ENCODE data around the gene RPUSD2. TPM values are rescaled to one million over a fixed set of nuclear protein-coding genes. Genes with fewer than 3 reads are reported as not detected.

The RPUSD2 gene
- total RNA-seq, 1 donor from 2014 or later: 10.9 TPM

DNA sequence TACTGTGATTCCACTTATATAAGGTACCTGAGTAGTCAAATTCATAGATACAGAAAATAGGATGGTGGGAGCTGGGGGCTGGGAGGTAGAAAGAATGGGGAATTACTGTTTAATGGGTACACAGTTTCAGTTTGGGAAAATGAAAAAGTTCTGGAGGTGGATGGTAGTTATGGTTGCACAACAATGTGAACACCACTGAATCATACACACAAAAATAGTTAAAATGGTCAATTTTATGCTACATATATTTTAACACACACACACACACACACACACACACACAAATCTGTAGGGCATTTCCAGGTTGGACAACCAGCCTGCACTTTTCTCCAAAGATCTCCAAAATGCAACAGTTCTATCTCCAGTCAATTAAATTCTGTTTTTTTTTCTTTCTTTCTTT lies 5.7 kb upstream of the RPUSD2 start:
- Histone ChIP-seq H2AFZ (ENCODE audit: low read depth, low read length) (no peak overlapping the region), H3K27ac (ENCODE audit: low read depth, low read length) (no peak overlapping the region), H3K27me3 (ENCODE audit: insufficient read depth, low read length) (peaks cover 3% of the 10 kb centered on the region), H3K9ac (ENCODE audit: low read length) (no peak overlapping the region), H4K20me1 (ENCODE audit: insufficient read depth, low read length) (peaks cover 6% of the 10 kb centered on the region), H3K36me3 (ENCODE audit: insufficient read depth, low read length) (no peaks in the 10 kb centered on the region), H3K9me3 (ENCODE audit: insufficient read depth, low read depth, low read length) (no peaks in the 10 kb centered on the region), H3K4me1 (ENCODE audit: insufficient read depth, low read length) (peaks cover 6% of the 10 kb centered on the region), H3K79me2 (ENCODE audit: insufficient read depth, low read length) (peaks cover 19% of the 10 kb centered on the region), H3K4me2 (ENCODE audit: low read length) (peak overlapping the region; percentile 89), H3K4me3 (ENCODE audit: insufficient read depth, low read depth, low read length) (no peak overlapping the region)
- FAIRE-seq (no peak), DNase-seq (ENCODE audit: low read depth) (no peak)
- Mint-ChIP-seq H3K36me3 (ENCODE audit: low read depth, unreplicated experiment) (peaks cover 9% of the 10 kb centered on the region), H3K9me3 (ENCODE audit: unreplicated experiment) (peaks cover 3% of the 10 kb centered on the region), H3K4me3 (ENCODE audit: unreplicated experiment) (peak overlapping the region; percentile 98), H3K27me3 (ENCODE audit: low read depth, unreplicated experiment) (no peaks in the 10 kb centered on the region), H3K4me1 (ENCODE audit: low read depth, unreplicated experiment) (peaks cover 6% of the 10 kb centered on the region), H3K27ac (ENCODE audit: unreplicated experiment) (no peak overlapping the region)
- TF ChIP-seq, protein P1, sequence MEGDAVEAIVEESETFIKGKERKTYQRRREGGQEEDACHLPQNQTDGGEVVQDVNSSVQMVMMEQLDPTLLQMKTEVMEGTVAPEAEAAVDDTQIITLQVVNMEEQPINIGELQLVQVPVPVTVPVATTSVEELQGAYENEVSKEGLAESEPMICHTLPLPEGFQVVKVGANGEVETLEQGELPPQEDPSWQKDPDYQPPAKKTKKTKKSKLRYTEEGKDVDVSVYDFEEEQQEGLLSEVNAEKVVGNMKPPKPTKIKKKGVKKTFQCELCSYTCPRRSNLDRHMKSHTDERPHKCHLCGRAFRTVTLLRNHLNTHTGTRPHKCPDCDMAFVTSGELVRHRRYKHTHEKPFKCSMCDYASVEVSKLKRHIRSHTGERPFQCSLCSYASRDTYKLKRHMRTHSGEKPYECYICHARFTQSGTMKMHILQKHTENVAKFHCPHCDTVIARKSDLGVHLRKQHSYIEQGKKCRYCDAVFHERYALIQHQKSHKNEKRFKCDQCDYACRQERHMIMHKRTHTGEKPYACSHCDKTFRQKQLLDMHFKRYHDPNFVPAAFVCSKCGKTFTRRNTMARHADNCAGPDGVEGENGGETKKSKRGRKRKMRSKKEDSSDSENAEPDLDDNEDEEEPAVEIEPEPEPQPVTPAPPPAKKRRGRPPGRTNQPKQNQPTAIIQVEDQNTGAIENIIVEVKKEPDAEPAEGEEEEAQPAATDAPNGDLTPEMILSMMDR (IDR thresholded peaks at IDR 0.05; ENCODE audit: insufficient read depth, low read depth, low read length): no peak
- TF ChIP-seq EZH2 (IDR thresholded peaks at IDR 0.05; ENCODE audit: insufficient read depth, low read length): no peak

DNA sequence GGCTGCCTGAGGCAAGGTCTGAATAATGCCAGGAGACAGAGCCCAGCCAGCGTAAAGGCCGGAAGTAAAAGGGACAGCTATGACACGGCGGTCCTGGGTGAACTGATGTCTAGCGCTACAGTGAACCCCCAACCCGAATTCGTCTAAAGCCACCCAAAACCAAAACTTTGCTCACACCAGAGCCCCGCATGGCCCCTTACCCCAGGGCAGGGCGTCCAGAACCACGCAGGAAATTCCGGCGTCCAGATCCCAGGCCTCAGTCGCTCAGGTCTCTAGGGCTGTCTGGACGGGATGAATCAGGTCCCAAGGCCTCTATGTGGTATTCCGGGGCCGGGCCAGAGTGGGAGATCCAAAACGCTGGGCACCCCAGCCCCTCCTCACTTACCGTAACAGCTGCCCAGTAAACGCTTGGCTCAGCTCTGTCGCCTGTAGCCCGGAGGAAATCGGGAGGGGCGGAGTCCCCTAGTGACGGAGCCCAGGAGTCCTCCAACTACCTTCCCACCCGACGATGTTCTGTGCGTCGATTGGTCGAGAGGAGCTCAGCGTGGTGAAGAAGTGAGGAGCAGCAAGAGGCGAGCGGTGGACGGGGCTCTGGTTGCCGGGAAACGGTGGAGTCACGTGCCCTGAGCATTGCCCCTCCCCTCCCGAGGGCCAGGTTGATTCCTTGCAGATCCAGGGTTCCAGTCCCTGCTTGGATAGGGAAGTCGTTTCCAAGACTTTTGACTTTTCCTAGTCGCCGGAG lies 4.3 kb upstream of the RPUSD2 start, which contains the start of gene CCDC32:
TSS of gene CCDC32 (minus strand) at position 452 of the 742 bp plus-strand sequence. CDS start 2,027 bp downstream, outside the sequence.
- H3K4me2 ChIP-seq (ENCODE audit: low read length): peak within 1 kb of the TSS; percentile 89
- peak within 1 kb of the TSS; percentile 93 for H3K9ac ChIP-seq (ENCODE audit: low read length)
- H3K27me3 Mint-ChIP-seq (ENCODE audit: low read depth, unreplicated experiment): no peaks in the 10 kb centered on the region
- peaks cover 6% of the 10 kb centered on the region for H4K20me1 ChIP-seq (ENCODE audit: insufficient read depth, low read length)
- H3K36me3 ChIP-seq (ENCODE audit: insufficient read depth, low read length): no peaks in the 10 kb centered on the region
- peaks cover 3% of the 10 kb centered on the region for H3K9me3 Mint-ChIP-seq (ENCODE audit: unreplicated experiment)
- peaks cover 6% of the 10 kb centered on the region for H3K4me1 ChIP-seq (ENCODE audit: insufficient read depth, low read length)
- H3K4me3 Mint-ChIP-seq (ENCODE audit: unreplicated experiment): peak within 1 kb of the TSS; percentile 98
- H3K27ac Mint-ChIP-seq (ENCODE audit: unreplicated experiment): peak within 1 kb of the TSS; percentile 97
- TF ChIP-seq, protein P1 (IDR thresholded peaks at IDR 0.05; ENCODE audit: insufficient read depth, low read depth, low read length): no peak
- TF ChIP-seq EZH2 (IDR thresholded peaks at IDR 0.05; ENCODE audit: insufficient read depth, low read length): no peak
- H3K36me3 Mint-ChIP-seq (ENCODE audit: low read depth, unreplicated experiment): peaks cover 9% of the 10 kb centered on the region
- peaks cover 6% of the 10 kb centered on the region for H3K4me1 Mint-ChIP-seq (ENCODE audit: low read depth, unreplicated experiment)
- H3K4me3 ChIP-seq (ENCODE audit: insufficient read depth, low read depth, low read length): peak within 1 kb of the TSS; percentile 85
- FAIRE-seq (peak; percentile 89), DNase-seq (ENCODE audit: low read depth) (peak; percentile 98)
- H3K27me3 ChIP-seq (ENCODE audit: insufficient read depth, low read length): peaks cover 3% of the 10 kb centered on the region
- H2AFZ ChIP-seq (ENCODE audit: low read depth, low read length): peak within 1 kb of the TSS; percentile 83
- peak within 1 kb of the TSS; percentile 81 for H3K27ac ChIP-seq (ENCODE audit: low read depth, low read length)
- peaks cover 25% of the 10 kb centered on the region for H3K79me2 ChIP-seq (ENCODE audit: insufficient read depth, low read length)
- H3K9me3 ChIP-seq (ENCODE audit: insufficient read depth, low read depth, low read length): no peaks in the 10 kb centered on the region

All from astrocyte (in vitro differentiated cells and primary cell).